ENCODE data around the gene MAP3K10. TPM values are rescaled to one million over a fixed set of nuclear protein-coding genes. Genes with fewer than 3 reads are reported as not detected.

Gene MAP3K10
- total RNA-seq, 1 experiment from 2014 or later: 26.9 TPM

DNA sequence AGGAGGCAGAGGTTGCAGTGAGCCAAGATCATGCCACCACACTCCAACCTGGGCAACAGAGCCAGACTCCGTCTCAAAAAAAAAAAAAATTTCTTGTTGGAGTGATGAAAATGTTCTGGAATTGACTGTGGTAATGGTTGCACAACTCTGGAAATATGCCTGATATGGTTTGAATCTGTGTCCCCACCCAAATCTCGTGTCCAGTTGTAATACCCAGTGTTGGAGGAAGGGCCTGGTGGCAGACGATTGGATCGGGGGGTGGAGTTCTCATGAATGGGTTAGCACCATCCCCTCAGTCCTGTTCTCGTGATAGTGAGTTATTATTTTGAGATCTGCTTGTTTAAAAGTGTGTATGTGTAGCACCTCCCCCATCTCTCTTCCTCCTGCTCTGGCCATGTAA, 41.1 kb upstream of the MAP3K10 start:
- Histone ChIP-seq H3K4me3 (no peak overlapping the region), H3K79me2 (ENCODE audit: low read depth) (no peaks in the 10 kb centered on the region), H3K9me2 (ENCODE audit: insufficient read depth) (no peaks in the 10 kb centered on the region), H3F3A (ENCODE audit: insufficient read depth, low read depth) (no peaks in the 10 kb centered on the region), H3K9me3 (ENCODE audit: insufficient read depth, low read depth) (no peaks in the 10 kb centered on the region), H3K36me3 (ENCODE audit: low read depth) (no peaks in the 10 kb centered on the region), H3K27me3 (ENCODE audit: insufficient read depth, low read depth) (no peaks in the 10 kb centered on the region), H3K4me1 (replicated peaks; ENCODE audit: insufficient read depth) (peaks cover 4% of the 10 kb centered on the region; the same call in 1 of the 2 replicates), H4K20me1 (ENCODE audit: insufficient read depth) (no peaks in the 10 kb centered on the region), H2AFZ (no peak overlapping the region), H3K4me2 (no peak overlapping the region), H3K27ac (no peak overlapping the region)
- POLR2A ChIA-PET (ENCODE audit: unreplicated experiment): no interaction called here
- no TSS peak for BruUV-seq (replicated peaks)
- TF ChIP-seq EZH2 (IDR thresholded peaks at IDR 0.05; ENCODE audit: low read depth): no peak
- TF ChIP-seq, protein P1, sequence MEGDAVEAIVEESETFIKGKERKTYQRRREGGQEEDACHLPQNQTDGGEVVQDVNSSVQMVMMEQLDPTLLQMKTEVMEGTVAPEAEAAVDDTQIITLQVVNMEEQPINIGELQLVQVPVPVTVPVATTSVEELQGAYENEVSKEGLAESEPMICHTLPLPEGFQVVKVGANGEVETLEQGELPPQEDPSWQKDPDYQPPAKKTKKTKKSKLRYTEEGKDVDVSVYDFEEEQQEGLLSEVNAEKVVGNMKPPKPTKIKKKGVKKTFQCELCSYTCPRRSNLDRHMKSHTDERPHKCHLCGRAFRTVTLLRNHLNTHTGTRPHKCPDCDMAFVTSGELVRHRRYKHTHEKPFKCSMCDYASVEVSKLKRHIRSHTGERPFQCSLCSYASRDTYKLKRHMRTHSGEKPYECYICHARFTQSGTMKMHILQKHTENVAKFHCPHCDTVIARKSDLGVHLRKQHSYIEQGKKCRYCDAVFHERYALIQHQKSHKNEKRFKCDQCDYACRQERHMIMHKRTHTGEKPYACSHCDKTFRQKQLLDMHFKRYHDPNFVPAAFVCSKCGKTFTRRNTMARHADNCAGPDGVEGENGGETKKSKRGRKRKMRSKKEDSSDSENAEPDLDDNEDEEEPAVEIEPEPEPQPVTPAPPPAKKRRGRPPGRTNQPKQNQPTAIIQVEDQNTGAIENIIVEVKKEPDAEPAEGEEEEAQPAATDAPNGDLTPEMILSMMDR (conservative IDR thresholded peaks at IDR 0.05): no peak
- intact Hi-C loops (cut with micrococcal nuclease; ENCODE audit: unreplicated experiment): no loop called here
- CTCF ChIA-PET: no interaction called here
- no peak for DNase-seq

DNA sequence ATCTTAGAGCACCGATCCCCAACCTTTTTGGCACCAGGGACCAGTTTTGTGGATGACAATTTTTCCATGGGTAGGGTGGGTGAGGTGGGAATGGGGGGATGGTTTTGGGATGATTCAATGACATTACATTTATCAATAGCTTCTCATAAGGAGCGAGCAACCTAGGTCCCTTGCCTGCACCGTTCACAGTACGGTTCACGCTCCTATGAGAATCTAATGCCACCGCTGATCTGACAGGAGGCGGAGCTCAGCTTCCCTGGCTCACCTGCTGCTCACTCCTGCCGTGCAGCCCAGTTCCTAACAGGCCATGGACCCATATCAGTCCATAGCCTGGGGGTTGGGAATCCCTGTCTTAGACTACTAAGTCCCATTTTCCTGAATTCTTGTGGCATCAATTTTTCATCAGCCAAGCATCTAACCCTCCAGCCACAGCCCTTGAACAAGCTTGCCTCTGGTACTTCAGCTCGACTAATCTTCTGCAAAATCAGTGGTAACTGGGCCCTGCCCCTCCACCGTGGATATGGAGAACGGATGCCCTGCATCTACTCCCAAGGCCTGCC, 37.0 kb upstream of the MAP3K10 start:
- Histone ChIP-seq H3K9me3 (ENCODE audit: insufficient read depth, low read depth) (no peaks in the 10 kb centered on the region), H4K20me1 (ENCODE audit: insufficient read depth) (no peaks in the 10 kb centered on the region), H3K27me3 (ENCODE audit: insufficient read depth, low read depth) (no peaks in the 10 kb centered on the region), H3F3A (ENCODE audit: insufficient read depth, low read depth) (no peaks in the 10 kb centered on the region), H3K79me2 (ENCODE audit: low read depth) (no peaks in the 10 kb centered on the region), H3K4me2 (no peak overlapping the region), H3K27ac (no peak overlapping the region), H3K9me2 (ENCODE audit: insufficient read depth) (no peaks in the 10 kb centered on the region), H3K4me1 (replicated peaks; ENCODE audit: insufficient read depth) (no peaks in the 10 kb centered on the region), H2AFZ (no peak overlapping the region), H3K4me3 (no peak overlapping the region), H3K36me3 (ENCODE audit: low read depth) (no peaks in the 10 kb centered on the region)
- intact Hi-C loops (cut with micrococcal nuclease; ENCODE audit: unreplicated experiment): no loop called here
- TF ChIP-seq EZH2 (IDR thresholded peaks at IDR 0.05; ENCODE audit: low read depth): no peak
- TF ChIP-seq, protein P1 (conservative IDR thresholded peaks at IDR 0.05): no peak
- BruUV-seq (replicated peaks): no TSS peak
- CTCF ChIA-PET: interaction anchor here (0.7 kb wide), 1 partner anchor 59 kb away, joined by 5 read pairs; no protein-coding TSS in a partner anchor
- POLR2A ChIA-PET (ENCODE audit: unreplicated experiment): interaction anchor here (0.6 kb wide), 1 partner anchor 34 kb away, joined by 4 read pairs; no protein-coding TSS in a partner anchor
- DNase-seq: no peak

DNA sequence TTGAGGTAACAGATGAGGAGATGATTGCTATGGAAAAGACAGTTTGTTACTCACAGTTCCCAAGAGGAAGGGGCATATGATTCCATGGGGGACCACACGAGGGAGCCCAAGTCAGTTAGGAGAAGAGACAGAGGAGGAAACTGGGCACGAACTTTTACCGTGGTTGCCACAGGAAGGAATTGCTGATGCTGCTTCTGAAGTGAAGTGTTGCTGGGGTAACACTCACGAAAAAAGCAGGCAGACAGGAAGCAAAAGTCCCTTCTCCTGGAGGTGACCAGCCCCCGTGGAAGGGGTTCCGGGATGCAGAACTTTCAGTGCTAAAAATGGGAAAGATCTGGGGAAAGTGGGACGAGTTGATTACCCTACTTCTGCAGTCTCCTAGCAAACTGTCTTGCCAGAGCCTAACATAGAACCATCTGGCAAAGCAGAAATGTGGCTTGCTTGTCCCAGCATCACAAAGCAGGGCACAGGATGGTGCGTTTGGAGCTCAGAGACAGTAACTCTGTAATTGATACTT, 35.4 kb upstream of the MAP3K10 start:
- Histone ChIP-seq H3F3A (ENCODE audit: insufficient read depth, low read depth) (no peaks in the 10 kb centered on the region), H4K20me1 (ENCODE audit: insufficient read depth) (no peaks in the 10 kb centered on the region), H3K4me1 (replicated peaks; ENCODE audit: insufficient read depth) (no peaks in the 10 kb centered on the region), H3K9me3 (ENCODE audit: insufficient read depth, low read depth) (no peaks in the 10 kb centered on the region), H2AFZ (no peak overlapping the region), H3K79me2 (ENCODE audit: low read depth) (no peaks in the 10 kb centered on the region), H3K27me3 (ENCODE audit: insufficient read depth, low read depth) (no peaks in the 10 kb centered on the region), H3K36me3 (ENCODE audit: low read depth) (no peaks in the 10 kb centered on the region), H3K4me2 (no peak overlapping the region), H3K9me2 (ENCODE audit: insufficient read depth) (no peaks in the 10 kb centered on the region), H3K4me3 (no peak overlapping the region), H3K27ac (no peak overlapping the region)
- intact Hi-C loops (cut with micrococcal nuclease; ENCODE audit: unreplicated experiment): loop anchor here (1.0 kb wide), 1 partner anchor 16 kb away; no protein-coding TSS in a partner anchor
- BruUV-seq (replicated peaks): no TSS peak
- ChIA-PET POLR2A (ENCODE audit: unreplicated experiment) (no interaction called here), CTCF (no interaction called here)
- no peak for DNase-seq
- TF ChIP-seq, protein P1 (conservative IDR thresholded peaks at IDR 0.05): peak; percentile 57
- no peak for TF ChIP-seq EZH2 (IDR thresholded peaks at IDR 0.05; ENCODE audit: low read depth)
